Adrenal gland (tissue), 5 donors: Measurements from ENCODE around the gene UBL7.

ENCODE experiments used
- CTCF ChIP-seq, 6 experiments: fragments of 450-650 bp in 4 of 6; fragments of 200-600 bp in 2 of 6; sonication (generic) in 1 of 6; IDR thresholded peaks; 1 replicate in 5 of 6; 2 replicates in 1 of 6; pipeline versions ENCODE4 v1.5.1 to v1.8.0; 2016 to 2021; ENCODE audit warnings: antibody characterized with exemption in 6 of 6, mild to moderate bottlenecking in 2 of 6, moderate library complexity in 1 of 6
- POLR2A ChIP-seq, 2 donors: fragments of 450-650 bp; IDR thresholded peaks; one replicate each; pipeline ENCODE4 v1.6.1; 2017; ENCODE audit warnings: antibody characterized with exemption in 2 of 2, mild to moderate bottlenecking in 2 of 2, moderate library complexity in 1 of 2
- donor health status: DM: no; HTN: no; CAD: no.

DNA sequence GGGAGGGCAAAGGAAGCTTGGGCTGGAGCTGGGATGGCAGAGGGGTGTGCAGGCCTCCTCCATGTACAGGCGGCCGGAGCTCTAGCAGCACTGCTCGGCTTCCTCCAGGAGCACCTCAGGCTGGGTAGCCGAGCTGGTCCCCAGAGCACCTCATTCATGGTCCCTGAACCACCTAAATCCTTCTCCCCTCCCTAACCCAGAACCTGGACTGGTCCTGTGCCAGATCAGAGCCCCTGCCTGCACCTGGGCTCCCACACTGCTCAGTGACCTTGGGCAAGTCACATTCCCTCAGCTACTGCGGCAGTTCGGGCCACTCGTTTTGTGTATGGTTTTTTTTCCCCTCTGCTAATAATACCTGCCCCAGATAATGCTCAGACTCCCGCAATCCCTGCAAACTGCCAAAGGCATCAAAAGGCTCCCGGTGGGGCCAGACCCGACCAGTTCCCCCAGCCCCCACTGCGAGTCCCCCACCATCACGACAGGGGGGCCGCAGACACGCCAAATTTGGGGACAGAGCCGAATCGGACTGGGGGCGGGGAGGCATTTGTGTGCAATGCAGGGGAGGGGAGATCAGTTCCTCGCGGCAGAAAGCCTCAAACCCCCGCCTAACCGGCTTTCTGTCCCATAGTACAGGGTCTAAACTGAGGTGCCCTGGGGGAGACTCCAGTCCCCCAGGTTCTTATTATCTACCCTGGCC is 28.5 kb downstream of the UBL7 start:
- TF ChIP-seq POLR2A (IDR thresholded peaks at IDR 0.05), result no peak
- no peak for TF ChIP-seq CTCF (IDR thresholded peaks at IDR 0.05)
